A172 (cell line): ENCODE results near the gene BMS1. TPM values are rescaled to one million over a fixed set of nuclear protein-coding genes. Genes with fewer than 3 reads are reported as not detected.
"Not testable (repeated sequence)": the region's sequence is repeated elsewhere in the genome, so short reads cannot be mapped to it uniquely, and the experiment has no call there.

Experiments
- DNase-seq: peaks from one replicate; pipeline ENCODE4 v3.0.0-alpha.2; 2015; ENCODE audit warnings: low spot score
- total RNA-seq: library from RNA; depleted of rRNA; stranded (reverse); fragments of >200 nt; shearing (Covaris generic); gene quantifications from 2 replicates; pipeline ENCODE4 v1.2.3, GENCODE V29; 2014

The BMS1 gene
- total RNA-seq, 1 experiment from 2014 or later: 28.3 TPM

DNA sequence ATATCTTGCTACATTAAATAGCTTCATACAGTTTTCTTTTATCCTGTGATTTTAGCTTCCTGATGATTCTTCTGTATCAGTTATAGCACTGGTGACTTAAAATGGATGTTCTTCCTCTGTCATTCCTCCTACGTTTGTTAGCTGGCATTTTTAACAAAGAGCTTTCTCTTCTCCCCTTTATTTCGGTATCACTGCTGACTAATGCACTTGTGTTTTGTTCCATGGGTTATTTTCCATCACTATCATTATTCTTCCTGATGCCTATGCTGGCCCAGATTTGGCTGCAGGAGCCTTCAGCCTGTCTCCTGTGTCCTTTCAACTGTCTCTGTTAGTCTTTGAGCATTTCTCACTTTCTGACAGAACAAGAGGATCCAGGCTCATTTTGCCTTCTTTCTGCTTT, 13.1 kb downstream of the BMS1 start:
- no peak for DNase-seq

- DNase-seq: no peak
Measured at GRCh38 chr10:42801135-42801534, 18.5 kb downstream of the BMS1 start.

DNA sequence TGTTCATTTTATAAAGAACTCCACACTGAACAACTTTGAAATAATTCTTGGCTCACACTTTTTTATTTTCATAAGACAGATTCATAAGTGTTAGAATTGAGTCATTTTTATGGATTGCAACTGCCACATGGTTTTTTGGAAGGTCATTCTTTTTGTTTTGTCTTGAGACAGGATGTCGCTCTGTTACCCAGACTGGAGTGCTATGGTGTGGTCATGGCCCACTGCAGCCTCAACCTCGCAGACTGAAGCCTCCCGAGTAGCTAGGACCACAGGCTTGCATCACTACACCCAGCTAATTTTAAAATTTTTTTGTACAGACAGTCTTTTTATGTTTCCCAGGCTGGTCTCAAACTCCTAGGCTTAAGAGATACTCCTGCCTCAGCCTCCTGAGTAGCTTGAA, 20.3 kb downstream of the BMS1 start:
- no peak for DNase-seq

GRCh38 chr10:42809676-42810075, 27.1 kb downstream of the BMS1 start:
- DNase-seq: no peak

GRCh38 chr10:42812028-42812427, 29.4 kb downstream of the BMS1 start:
- no peak for DNase-seq

DNA sequence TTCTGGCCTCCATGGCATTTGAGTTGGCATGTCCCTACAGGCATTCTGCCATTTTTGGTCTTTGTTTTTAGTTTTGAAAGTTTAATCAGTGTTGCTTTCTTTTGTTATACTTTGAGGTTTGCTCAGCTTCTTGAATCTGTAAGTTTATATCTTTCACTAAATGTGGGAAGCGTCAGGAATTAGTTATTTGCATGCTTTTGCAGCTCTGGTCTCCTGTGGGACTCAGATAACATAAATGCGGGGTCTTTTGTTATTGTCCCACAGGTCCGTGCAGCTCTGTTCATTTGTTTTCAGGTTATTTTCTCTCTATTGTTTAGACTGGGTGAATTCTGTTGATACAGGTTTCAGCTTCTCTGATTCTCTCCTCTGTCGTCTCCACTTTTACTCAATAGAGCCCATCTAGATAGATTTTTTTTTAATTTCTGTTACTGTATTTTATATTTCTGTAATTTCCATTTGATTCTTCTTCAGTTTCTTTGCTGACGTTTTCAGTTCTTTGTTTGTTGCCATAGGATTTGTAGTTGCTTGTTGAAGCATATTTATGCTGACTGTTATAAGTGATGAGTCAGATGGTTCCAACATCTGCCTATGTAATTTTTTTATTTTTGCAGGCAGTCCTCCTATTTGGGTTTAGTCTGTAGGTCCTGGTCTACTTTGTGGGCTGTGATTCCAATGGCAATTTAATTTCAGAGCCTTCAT, 31.5 kb downstream of the BMS1 start:
- not testable (repeated sequence) for DNase-seq

DNA sequence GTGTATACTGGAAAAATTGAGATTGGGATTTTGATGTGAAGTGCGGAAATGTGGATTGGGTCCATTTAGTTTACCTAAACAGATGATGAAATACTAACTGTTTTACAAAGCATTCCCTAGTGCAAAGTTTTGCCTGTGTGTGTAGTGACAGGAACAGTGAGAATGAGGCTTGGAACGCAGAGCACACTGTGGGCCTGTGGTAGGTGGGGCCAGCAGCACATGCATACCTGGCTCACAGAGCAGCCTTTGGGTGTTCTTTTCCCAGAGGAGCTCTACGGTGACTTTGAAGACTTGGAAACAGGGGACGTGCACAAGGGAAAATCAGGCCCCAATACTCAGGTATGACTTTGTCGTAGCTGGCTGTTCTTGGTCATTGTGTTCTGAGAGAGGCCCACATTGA, 33.7 kb downstream of the BMS1 start:
- not testable (repeated sequence) for DNase-seq

DNA sequence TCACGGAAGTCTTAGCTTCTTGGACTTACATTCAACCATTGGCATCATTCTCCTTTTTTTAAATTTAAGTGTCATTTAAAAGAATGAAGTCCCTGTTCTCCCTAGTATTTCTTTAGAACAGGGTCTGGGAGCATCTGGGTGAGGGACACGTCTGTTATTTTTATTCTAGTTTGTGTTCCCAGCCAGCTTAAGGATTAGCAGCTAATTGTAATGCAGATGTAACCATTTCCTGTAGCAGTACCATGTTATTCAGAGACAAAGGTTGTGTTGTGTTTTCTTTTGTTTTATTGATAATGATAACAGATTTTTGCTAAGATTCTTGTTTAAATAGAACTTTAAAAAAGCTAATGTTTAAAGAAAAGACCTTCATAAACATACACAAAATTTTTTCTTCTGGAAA, 34.3 kb downstream of the BMS1 start:
- no peak for DNase-seq

- not testable (repeated sequence) for DNase-seq
Measured at GRCh38 chr10:42817417-42817816, 34.8 kb downstream of the BMS1 start.

DNA sequence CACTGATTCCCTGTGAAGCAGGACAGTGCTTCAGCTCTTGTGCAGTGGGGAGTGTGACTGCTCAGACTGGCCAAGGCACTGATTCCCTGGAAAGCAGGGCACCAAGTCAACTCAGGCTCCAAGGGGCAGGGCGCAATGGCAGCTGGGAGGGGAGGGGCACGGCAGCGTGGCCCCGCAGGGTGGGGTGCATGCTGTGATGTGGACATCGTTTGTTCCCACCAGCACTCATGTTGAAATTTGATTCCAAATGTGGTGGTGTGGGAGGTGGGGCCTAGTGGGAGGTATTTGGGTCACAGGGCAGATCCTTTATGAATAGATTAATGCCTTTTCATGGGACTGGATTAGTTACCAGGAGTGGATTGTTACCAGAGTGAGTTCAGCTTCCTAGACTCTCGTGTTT, 44.2 kb downstream of the BMS1 start:
- not testable (repeated sequence) for DNase-seq

GRCh38 chr10:42827201-42827600, 44.6 kb downstream of the BMS1 start:
- DNase-seq: no peak

GRCh38 chr10:42828391-42828790, 45.8 kb downstream of the BMS1 start:
- DNase-seq: not testable (repeated sequence)

DNA sequence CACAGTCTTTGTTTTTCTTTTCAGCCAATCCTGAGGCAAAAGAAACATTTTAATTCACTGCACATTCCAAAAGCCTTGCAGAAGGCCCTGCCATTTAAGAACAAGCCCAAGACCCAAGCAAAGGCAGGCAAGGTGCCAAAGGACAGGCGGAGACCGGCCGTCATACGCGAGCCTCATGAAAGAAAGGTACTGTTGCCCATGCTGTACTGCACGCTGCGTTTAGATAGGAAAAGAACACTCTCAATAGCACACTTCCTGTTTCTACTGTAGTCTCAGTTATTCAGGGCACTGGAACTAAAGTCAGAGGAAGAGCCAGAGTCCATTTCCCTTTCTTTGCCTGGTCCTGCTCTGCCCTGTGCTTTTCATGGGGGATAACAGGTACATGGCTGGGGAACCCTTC, 47.6 kb downstream of the BMS1 start:
- no peak for DNase-seq

GRCh38 chr10:42836096-42836495, 53.5 kb downstream of the BMS1 start:
- no peak for DNase-seq

- no peak for DNase-seq
Measured at GRCh38 chr10:42836771-42837468, 54.3 kb downstream of the BMS1 start.

DNA sequence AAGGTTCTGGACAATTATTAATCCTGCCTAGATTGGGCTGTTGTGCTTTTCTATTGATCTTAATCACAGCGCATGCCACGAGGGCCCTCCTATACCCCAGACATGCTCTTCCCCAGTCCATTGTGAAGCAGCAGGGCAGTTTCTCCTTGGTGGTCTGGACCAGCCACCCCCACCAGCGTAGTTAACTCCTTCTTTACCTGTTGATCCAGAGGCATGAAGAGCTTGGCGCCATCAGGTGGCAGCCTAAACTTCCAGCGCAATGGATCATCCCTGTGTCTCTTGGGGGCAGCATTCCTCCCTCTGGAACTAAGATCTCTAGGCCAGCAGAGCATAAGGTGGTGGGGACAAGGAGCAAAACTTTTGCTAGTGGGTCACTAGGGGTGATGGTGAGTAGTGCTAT, 62.2 kb downstream of the BMS1 start:
- not testable (repeated sequence) for DNase-seq

DNA sequence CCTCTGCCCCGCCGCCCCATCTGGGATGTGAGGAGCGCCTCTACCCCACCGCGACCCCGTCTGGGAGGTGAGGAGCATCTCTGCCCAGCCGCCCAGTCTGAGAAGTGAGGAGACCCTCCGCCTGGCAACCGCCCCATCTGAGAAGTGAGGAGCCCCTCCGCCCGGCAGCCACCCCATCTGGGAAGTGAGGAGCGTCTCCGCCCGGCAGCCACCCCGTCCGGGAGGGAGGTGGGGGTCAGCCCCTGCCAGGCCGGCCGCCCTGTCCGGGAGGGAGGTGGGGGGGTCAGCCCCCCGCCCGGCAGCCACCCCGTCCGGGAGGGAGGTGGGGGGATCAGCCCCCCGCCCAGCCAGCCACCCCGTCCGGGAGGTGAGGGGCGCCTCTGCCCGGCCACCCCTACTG, 64.7 kb downstream of the BMS1 start:
- DNase-seq: not testable (repeated sequence)

- no peak for DNase-seq
Measured at GRCh38 chr10:42850931-42851330, 68.3 kb downstream of the BMS1 start.

DNA sequence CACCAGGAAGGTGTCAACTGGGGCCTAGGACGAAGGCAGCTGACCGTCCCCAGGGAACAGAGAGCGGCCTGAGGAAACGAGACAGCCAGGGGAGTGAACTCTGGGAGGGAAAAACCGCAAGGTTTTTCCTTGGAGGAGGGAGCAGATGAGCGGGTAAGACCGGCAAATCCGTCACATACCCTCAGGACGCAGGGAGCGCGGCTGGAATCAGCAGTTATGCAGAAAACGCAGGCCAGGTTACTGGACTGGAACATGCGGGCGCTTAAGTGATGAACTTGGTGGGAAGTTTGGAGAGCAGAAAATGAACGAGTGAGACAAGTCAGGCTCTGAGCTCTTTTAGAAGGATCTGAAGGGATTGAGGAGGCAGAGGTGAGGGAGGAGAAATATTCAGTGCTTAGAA, 76.7 kb downstream of the BMS1 start:
- DNase-seq: no peak

- DNase-seq: not testable (repeated sequence)
Measured at GRCh38 chr10:42860016-42860415, 77.4 kb downstream of the BMS1 start.

GRCh38 chr10:42862801-42863200, 80.2 kb downstream of the BMS1 start:
- DNase-seq: not testable (repeated sequence)

DNA sequence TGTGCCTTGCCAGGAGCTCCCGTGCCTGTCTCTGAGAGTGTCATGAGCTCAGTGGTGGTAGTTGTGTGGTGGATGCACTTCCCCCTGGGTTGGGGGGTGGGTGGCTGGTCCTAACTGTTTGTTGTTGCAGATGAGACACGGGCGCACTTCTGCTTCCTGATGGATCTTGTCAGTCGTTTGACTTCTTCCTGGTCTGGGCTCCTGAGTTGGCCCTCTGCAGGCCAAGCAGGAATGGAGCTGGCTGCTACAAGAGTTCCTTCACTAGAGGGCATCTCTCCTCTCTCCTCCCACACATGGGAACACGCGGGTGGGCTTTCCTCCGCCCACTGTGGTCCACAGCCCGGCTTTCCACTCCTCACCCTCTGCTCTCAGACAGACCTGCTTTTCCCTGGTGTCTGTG, 82.0 kb downstream of the BMS1 start:
- DNase-seq: no peak

DNA sequence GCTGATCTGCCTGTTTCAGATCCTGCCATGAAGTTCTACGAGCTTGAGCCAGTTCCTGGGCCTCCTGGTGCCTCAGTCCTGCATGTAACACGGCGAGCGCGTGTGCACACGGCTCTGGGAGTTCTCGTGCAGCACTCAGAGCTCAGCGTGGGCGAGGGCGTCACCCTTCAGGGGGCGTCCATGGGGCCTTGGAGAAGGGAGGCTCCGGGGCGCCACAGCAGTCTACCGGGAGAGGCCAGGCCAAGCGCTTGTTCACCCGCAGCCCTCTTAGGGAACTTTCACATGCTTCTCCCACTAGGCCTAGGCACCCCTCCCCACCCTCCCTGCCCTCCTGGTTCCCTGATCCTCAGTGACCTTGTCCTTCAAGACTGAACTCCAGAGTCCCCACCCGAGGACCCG, 83.1 kb downstream of the BMS1 start:
- DNase-seq: no peak
